Measurements from ENCODE around the gene LEFTY2. TPM values are rescaled to one million over a fixed set of nuclear protein-coding genes. Genes with fewer than 3 reads are reported as not detected.
A peak's percentile ranks its signal among the peaks of the same experiment; 100 is the strongest.

LEFTY2 gene
- polyA plus RNA-seq, 3 donors: not detected

GRCh38 chr1:225944951-225945350 is 3.9 kb upstream of the LEFTY2 start:
- H4K20me1 ChIP-seq (ENCODE audit: insufficient read depth, low read length): no peaks in the 10 kb centered on the region
- no peak overlapping the region for H3K27ac ChIP-seq (ENCODE audit: low read depth in 1 of 2, low read length in 2 of 2)
- peak; percentile 48 to 71 (median 64) for DNase-seq
- H3K4me2 ChIP-seq (replicated peaks; ENCODE audit: extremely low read depth, low read length, poor library complexity, severe bottlenecking): no peak overlapping the region
- H3K27ac Mint-ChIP-seq: peak overlapping the region in 1 of 7 donors; percentile 62
- peaks cover 8% of the 10 kb centered on the region for H3K4me1 Mint-ChIP-seq
- no peaks in the 10 kb centered on the region for H3K36me3 ChIP-seq (replicated peaks in 1 of 2; ENCODE audit: control insufficient read depth in 1 of 2, insufficient read depth in 2 of 2, low read length in 2 of 2)
- no CpG with 5 or more reads among the region's 7 CpGs for WGBS (ENCODE audit: insufficient coverage)
- H3K27me3 Mint-ChIP-seq (ENCODE audit: low read depth in 3 of 3): peaks cover 2 to 10% (median 7%) of the 10 kb centered on the region in 3 donors
- intact Hi-C loops (cut with micrococcal nuclease): no loop called here
- H2AFZ ChIP-seq (ENCODE audit: insufficient read depth, low read depth, low read length, poor library complexity, severe bottlenecking): peak overlapping the region; percentile 15
- no peaks in the 10 kb centered on the region for H3K9me3 Mint-ChIP-seq
- no peaks in the 10 kb centered on the region for H3K27me3 ChIP-seq (ENCODE audit: control insufficient read depth in 2 of 2, insufficient read depth in 2 of 2, low read length in 2 of 2)
- no peak overlapping the region for H3K4me3 Mint-ChIP-seq
- no peaks in the 10 kb centered on the region for H3K36me3 Mint-ChIP-seq
- no peaks in the 10 kb centered on the region for H3K9me3 ChIP-seq (replicated peaks in 1 of 2; ENCODE audit: control insufficient read depth in 1 of 2, insufficient read depth in 1 of 2, low read length in 2 of 2)
- TF ChIP-seq CTCF (IDR thresholded peaks at IDR 0.05): no peak
- no peak overlapping the region for H3K9ac ChIP-seq (ENCODE audit: insufficient read depth, low read length, poor library complexity, severe bottlenecking)
- H3K79me2 ChIP-seq (ENCODE audit: insufficient read depth, low read length): no peaks in the 10 kb centered on the region
- no peaks in the 10 kb centered on the region for H3K4me1 ChIP-seq (ENCODE audit: control insufficient read depth in 1 of 2, insufficient read depth in 2 of 2, low read length in 2 of 2)
- no peak overlapping the region for H3K4me3 ChIP-seq (replicated peaks in 1 of 3; ENCODE audit: low read depth in 2 of 3, low read length in 3 of 3)

- no peak overlapping the region for H2AFZ ChIP-seq (ENCODE audit: insufficient read depth, low read depth, low read length, poor library complexity, severe bottlenecking)
- H3K27me3 ChIP-seq (ENCODE audit: control insufficient read depth in 2 of 2, insufficient read depth in 2 of 2, low read length in 2 of 2): no peaks in the 10 kb centered on the region
- no peak overlapping the region for H3K9ac ChIP-seq (ENCODE audit: insufficient read depth, low read length, poor library complexity, severe bottlenecking)
- Mint-ChIP-seq H3K4me3 (no peak overlapping the region), H3K4me1 (peaks cover 8% of the 10 kb centered on the region), H3K9me3 (no peaks in the 10 kb centered on the region), H3K27me3 (ENCODE audit: low read depth in 3 of 3) (peaks cover 2 to 12% (median 7%) of the 10 kb centered on the region in 3 donors), H3K27ac (peak overlapping the region in 1 of 7 donors; percentile 38), H3K36me3 (no peaks in the 10 kb centered on the region)
- no peaks in the 10 kb centered on the region for H3K36me3 ChIP-seq (replicated peaks in 1 of 2; ENCODE audit: control insufficient read depth in 1 of 2, insufficient read depth in 2 of 2, low read length in 2 of 2)
- H3K4me3 ChIP-seq (replicated peaks in 1 of 3; ENCODE audit: low read depth in 2 of 3, low read length in 3 of 3): no peak overlapping the region
- no peaks in the 10 kb centered on the region for H3K79me2 ChIP-seq (ENCODE audit: insufficient read depth, low read length)
- H3K4me1 ChIP-seq (ENCODE audit: control insufficient read depth in 1 of 2, insufficient read depth in 2 of 2, low read length in 2 of 2): no peaks in the 10 kb centered on the region
- no peak for DNase-seq
- intact Hi-C loops (cut with micrococcal nuclease): no loop called here
- WGBS (ENCODE audit: insufficient coverage): 70% methylated on average over 2 of the region's 2 CpGs
- no peak overlapping the region for H3K4me2 ChIP-seq (replicated peaks; ENCODE audit: extremely low read depth, low read length, poor library complexity, severe bottlenecking)
- TF ChIP-seq CTCF (IDR thresholded peaks at IDR 0.05): no peak
- no peaks in the 10 kb centered on the region for H3K9me3 ChIP-seq (replicated peaks in 1 of 2; ENCODE audit: control insufficient read depth in 1 of 2, insufficient read depth in 1 of 2, low read length in 2 of 2)
- no peaks in the 10 kb centered on the region for H4K20me1 ChIP-seq (ENCODE audit: insufficient read depth, low read length)
- no peak overlapping the region for H3K27ac ChIP-seq (ENCODE audit: low read depth in 1 of 2, low read length in 2 of 2)
These were observed 3.4 kb upstream of the LEFTY2 start for GRCh38 chr1:225944387-225944786.

All from CD14-positive monocyte (primary cell).